PC-9 (cell line): ENCODE measurements around the gene MRPL54. TPM values are rescaled to one million over a fixed set of nuclear protein-coding genes. Genes with fewer than 3 reads are reported as not detected.
"Not testable (repeated sequence)": the region's sequence is repeated elsewhere in the genome, so short reads cannot be mapped to it uniquely, and the experiment has no call there.

ENCODE experiments used
- BruUV-seq: library from RNA; stranded (reverse); fragments of 400-500 nt; replicated peaks from 2 replicates; lab custom pipeline; 2021; lab: Mats Ljungman, UMichigan
- CTCF ChIA-PET: fragments of 300-600 bp; sonication (Branson Sonifier 250); formaldehyde crosslinking; loops from one replicate; lab custom pipeline; 2022; ENCODE audit warnings: antibody characterized with exemption; lab: Charles Lee
- POLR2A ChIA-PET: fragments of 300-600 bp; sonication (Branson Sonifier 250); formaldehyde crosslinking; loops from one replicate; lab custom pipeline; 2022; ENCODE audit warnings: antibody characterized with exemption; ENCODE audit not compliant: unreplicated experiment; lab: Charles Lee
- DNase-seq, 2 experiments: peaks; one replicate each; pipeline versions ENCODE4 v3.0.0 to v3.0.0-alpha.2; 2015 to 2022; ENCODE audit warnings: mixed read lengths in 1 of 2
- H2AFZ ChIP-seq: fragments of 200-600 bp; sonication (generic); 2 replicates; pipeline ENCODE4 v1.8.1; 2017; ENCODE audit warnings: antibody characterized with exemption
- H3F3A ChIP-seq: fragments of 200-600 bp; sonication (generic); 2 replicates; pipeline ENCODE4 v1.8.1; 2017; ENCODE audit warnings: antibody characterized with exemption, mild to moderate bottlenecking, low read depth; ENCODE audit not compliant: insufficient read depth
- H3K27ac ChIP-seq: fragments of 200-600 bp; sonication (generic); 2 replicates; pipeline ENCODE4 v1.6.1; 2016; ENCODE audit warnings: mixed run types
- H3K27me3 ChIP-seq: fragments of 200-600 bp; sonication (generic); 2 replicates; pipeline ENCODE4 v1.6.1; 2016; ENCODE audit warnings: low read depth, mixed run types; ENCODE audit not compliant: insufficient read depth
- H3K36me3 ChIP-seq: fragments of 200-600 bp; sonication (generic); 2 replicates; pipeline ENCODE4 v1.6.1; 2016; ENCODE audit warnings: low read depth, mixed run types
- H3K4me1 ChIP-seq: fragments of 200-600 bp; sonication (generic); replicated peaks from 2 replicates; pipeline ENCODE4 v1.6.1; 2016; ENCODE audit warnings: mixed run types; ENCODE audit not compliant: insufficient read depth
- H3K4me2 ChIP-seq: fragments of 200-600 bp; sonication (generic); 2 replicates; pipeline ENCODE4 v1.6.1; 2017; ENCODE audit warnings: mixed run types
- H3K4me3 ChIP-seq: fragments of 200-600 bp; sonication (generic); 2 replicates; pipeline ENCODE4 v1.6.1; 2016; ENCODE audit warnings: mixed run types
- H3K79me2 ChIP-seq: fragments of 200-600 bp; sonication (generic); 2 replicates; pipeline ENCODE4 v1.6.1; 2017; ENCODE audit warnings: low read depth, mixed run types
- H3K9me2 ChIP-seq: fragments of 200-600 bp; sonication (generic); 2 replicates; pipeline ENCODE4 v1.8.1; 2017; ENCODE audit warnings: mild to moderate bottlenecking; ENCODE audit not compliant: insufficient read depth
- H3K9me3 ChIP-seq: fragments of 200-600 bp; sonication (generic); 2 replicates; pipeline ENCODE4 v1.8.1; 2016; ENCODE audit warnings: low read depth; ENCODE audit not compliant: insufficient read depth
- H4K20me1 ChIP-seq: fragments of 200-600 bp; sonication (generic); 2 replicates; pipeline ENCODE4 v1.8.1; 2017; ENCODE audit not compliant: insufficient read depth
- CTCF ChIP-seq: fragments of 200-600 bp; sonication (generic); conservative IDR thresholded peaks from 2 replicates; pipeline ENCODE4 v1.6.1; 2017; ENCODE audit warnings: mixed run types, antibody characterized with exemption, mild to moderate bottlenecking, moderate library complexity
- EZH2 ChIP-seq: fragments of 200-600 bp; sonication (generic); IDR thresholded peaks from 2 replicates; pipeline ENCODE4 v1.8.0; 2017; ENCODE audit warnings: antibody characterized with exemption, low read depth
- intact Hi-C: fragments of 100-400 bp; cut with micrococcal nuclease; formaldehyde crosslinking; loops from one replicate; pipeline ENCODE4 v1.10.0; 2022; ENCODE audit not compliant: unreplicated experiment
- total RNA-seq: library from RNA; stranded (reverse); gene quantifications from 2 replicates; pipeline ENCODE4 v1.2.3, GENCODE V29; 2021

The MRPL54 gene
- total RNA-seq, 1 experiment from 2014 or later = 31.6 TPM

DNA sequence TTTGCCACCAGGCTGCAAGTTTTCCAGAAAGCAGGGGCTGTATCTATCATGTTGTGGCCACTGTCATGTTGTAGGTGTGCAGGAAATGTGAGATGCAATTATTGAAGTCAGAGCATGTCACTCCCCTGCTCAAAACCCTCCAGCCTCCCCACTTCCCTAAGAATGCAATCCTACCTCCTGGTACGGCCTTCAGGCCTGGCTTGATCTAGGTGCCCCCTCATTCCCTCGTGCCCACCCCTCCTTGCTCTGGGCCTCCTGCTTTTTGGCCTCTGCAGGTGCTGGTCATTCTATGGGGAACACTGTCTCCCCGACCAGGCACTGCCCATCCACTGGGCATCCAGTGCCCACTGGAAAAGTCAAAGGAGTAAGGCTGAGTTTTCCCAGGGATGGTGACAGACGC is 52.2 kb downstream of the MRPL54 start:
- no peaks in the 10 kb centered on the region for H4K20me1 ChIP-seq
- H2AFZ ChIP-seq = no peak overlapping the region
- H3K27ac ChIP-seq = no peak overlapping the region
- H3K4me2 ChIP-seq = no peak overlapping the region
- TF ChIP-seq CTCF (no peak), EZH2 (no peak)
- H3K4me3 ChIP-seq = no peak overlapping the region
- H3K9me3 ChIP-seq = no peaks in the 10 kb centered on the region
- H3K36me3 ChIP-seq = no peaks in the 10 kb centered on the region
- no TSS peak for BruUV-seq
- H3K9me2 ChIP-seq = no peaks in the 10 kb centered on the region
- H3K79me2 ChIP-seq = no peaks in the 10 kb centered on the region
- H3F3A ChIP-seq = no peaks in the 10 kb centered on the region
- POLR2A ChIA-PET = no interaction called here
- intact Hi-C loops = no loop called here
- H3K27me3 ChIP-seq = peaks cover 15% of the 10 kb centered on the region; the same call in 1 of the 2 replicates
- no peaks in the 10 kb centered on the region for H3K4me1 ChIP-seq
- CTCF ChIA-PET = no interaction called here
- no peak for DNase-seq

DNA sequence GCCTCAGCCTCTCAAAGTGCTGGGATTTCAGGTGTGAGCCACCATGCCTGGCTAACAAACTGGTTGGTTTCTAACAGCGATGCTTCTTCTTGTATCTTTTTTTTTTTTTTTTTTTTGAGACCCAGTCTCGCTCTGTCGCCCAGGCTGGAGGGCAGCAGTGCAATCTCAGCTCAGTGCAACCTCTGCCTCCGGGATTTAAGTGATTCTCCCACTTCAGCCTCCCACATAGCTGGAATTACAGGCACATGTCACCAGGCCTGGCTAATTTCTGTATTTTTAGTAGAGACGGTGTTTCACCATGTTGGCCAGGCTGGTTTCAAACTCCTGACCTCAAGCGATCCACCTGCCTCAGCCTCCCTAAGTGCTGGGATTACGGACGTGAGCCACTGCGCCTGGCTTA is 53.7 kb downstream of the MRPL54 start:
- H3K9me2 ChIP-seq, H3K4me2 ChIP-seq, H4K20me1 ChIP-seq, H3K9me3 ChIP-seq, POLR2A ChIA-PET, DNase-seq, H3K4me1 ChIP-seq, H3F3A ChIP-seq, H3K36me3 ChIP-seq, CTCF ChIA-PET, H3K4me3 ChIP-seq, H2AFZ ChIP-seq, H3K27ac ChIP-seq, BruUV-seq, intact Hi-C loops, H3K79me2 ChIP-seq: not testable (repeated sequence)
- peaks cover 19% of the 10 kb centered on the region; the same call in 1 of the 2 replicates for H3K27me3 ChIP-seq

- CTCF ChIA-PET = no interaction called here
- no peak for TF ChIP-seq EZH2
- no TSS peak for BruUV-seq
- Histone ChIP-seq H3F3A (no peaks in the 10 kb centered on the region), H3K79me2 (no peaks in the 10 kb centered on the region), H3K27ac (no peak overlapping the region), H4K20me1 (no peaks in the 10 kb centered on the region), H3K36me3 (no peaks in the 10 kb centered on the region), H3K4me2 (no peak overlapping the region), H3K27me3 (peaks cover 25% of the 10 kb centered on the region; the same call in 1 of the 2 replicates), H2AFZ (no peak overlapping the region), H3K9me3 (no peaks in the 10 kb centered on the region), H3K4me1 (no peaks in the 10 kb centered on the region), H3K9me2 (no peaks in the 10 kb centered on the region), H3K4me3 (no peak overlapping the region)
- POLR2A ChIA-PET = no interaction called here
- no peak for DNase-seq
- intact Hi-C loops = no loop called here
These were observed 54.2 kb downstream of the MRPL54 start for GRCh38 chr19:3816566-3817218.

Other genes starting within 250 kb of the MRPL54 start
- 4.7 and 4.9 TPM in 2 replicates for gene TEKTIP1, start 223.5 kb upstream of the MRPL54 start, total RNA-seq
- gene MFSD12, start 205.1 kb upstream of the MRPL54 start, total RNA-seq = 62.0 and 70.0 TPM in 2 replicates
- gene HMG20B, start 189.7 kb upstream of the MRPL54 start, total RNA-seq = 115 and 136 TPM in 2 replicates
- gene GIPC3, start 177.2 kb upstream of the MRPL54 start, total RNA-seq = 0.13 TPM in 1 of 2 replicates, not detected in the other
- gene TBXA2R, start 155.8 kb upstream of the MRPL54 start, total RNA-seq = 0.38 TPM in 1 of 2 replicates, not detected in the other
- gene CACTIN, start 135.9 kb upstream of the MRPL54 start, total RNA-seq = 17.2 and 18.6 TPM in 2 replicates
- gene PIP5K1C, start 62.2 kb upstream of the MRPL54 start, total RNA-seq = 19.1 and 20.0 TPM in 2 replicates
- gene TJP3, start 54.3 kb upstream of the MRPL54 start, total RNA-seq = 56.8 and 71.5 TPM in 2 replicates
- 16.0 and 22.1 TPM in 2 replicates for gene APBA3, start 990 bp upstream of the MRPL54 start, total RNA-seq
- not detected in 2 replicates for gene RAX2, start 9.5 kb downstream of the MRPL54 start, total RNA-seq
- not detected in 2 replicates for gene MATK, start 23.7 kb downstream of the MRPL54 start, total RNA-seq
- not detected in 2 replicates for gene ZFR2, start 106.4 kb downstream of the MRPL54 start, total RNA-seq
- gene ATCAY, start 118.0 kb downstream of the MRPL54 start, total RNA-seq = not detected in 2 replicates
- gene NMRK2, start 170.4 kb downstream of the MRPL54 start, total RNA-seq = not detected in 2 replicates
- gene DAPK3, start 208.4 kb downstream of the MRPL54 start, total RNA-seq = 38.1 and 46.5 TPM in 2 replicates
- gene EEF2, start 222.8 kb downstream of the MRPL54 start, total RNA-seq = 1,471 and 1,742 TPM in 2 replicates
- 25.5 and 26.5 TPM in 2 replicates for gene PIAS4, start 245.1 kb downstream of the MRPL54 start, total RNA-seq